DMS53 treated with DMSO at 0.1 percent for 48 hours (cell line): ENCODE results near the gene C1orf53.
"Not testable (repeated sequence)": the region's sequence is repeated elsewhere in the genome, so short reads cannot be mapped to it uniquely, and the experiment has no call there.

Experiments used
- DNase-seq: peaks from one replicate; lab custom pipeline; 2025; ENCODE audit not compliant: unreplicated experiment; lab: John Stamatoyannopoulos, UW

The C1orf53 gene

DNA sequence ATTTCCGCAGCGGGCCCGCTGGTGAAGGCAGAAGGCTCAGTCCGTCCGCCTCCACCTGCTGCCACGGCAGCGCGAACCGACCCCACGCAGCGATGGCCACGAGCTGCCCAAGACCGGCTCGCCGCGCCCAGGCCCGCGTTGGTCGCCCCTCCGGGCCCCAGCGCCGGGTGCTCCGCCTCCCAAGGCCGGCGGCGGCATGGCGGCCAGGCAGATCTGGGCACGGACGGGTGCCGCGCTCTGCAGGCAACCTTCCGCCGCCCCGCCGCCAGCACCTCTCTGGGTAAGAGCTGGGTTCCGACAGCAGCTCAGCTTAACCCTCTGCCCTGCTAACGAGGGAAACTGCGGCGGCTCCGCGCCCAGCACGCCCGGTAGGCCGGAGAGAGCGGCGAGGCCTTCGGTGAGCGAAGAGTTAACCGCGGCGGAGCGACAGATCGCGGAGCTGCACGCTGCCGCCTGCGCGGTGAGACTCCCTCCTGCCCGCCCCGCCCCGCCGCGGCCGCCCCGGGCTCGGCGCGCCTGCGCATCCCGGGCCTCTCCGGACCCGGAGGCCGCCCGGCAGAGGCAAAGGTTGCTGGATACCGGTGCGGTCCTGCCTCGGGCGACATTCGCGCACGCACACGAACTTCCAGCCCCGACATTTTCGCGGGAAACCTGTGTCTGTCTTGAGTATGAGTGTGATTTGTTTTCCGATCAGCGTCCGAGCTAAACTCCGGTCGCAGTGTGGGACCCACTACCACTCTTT lies at the start of gene C1orf53:
Gene C1orf53, plus strand, starts transcription at position 177 of the 742 bp plus-strand sequence. Its CDS starts 20 bp downstream, at position 197.
- DNase-seq, result peak; percentile 76

DNA sequence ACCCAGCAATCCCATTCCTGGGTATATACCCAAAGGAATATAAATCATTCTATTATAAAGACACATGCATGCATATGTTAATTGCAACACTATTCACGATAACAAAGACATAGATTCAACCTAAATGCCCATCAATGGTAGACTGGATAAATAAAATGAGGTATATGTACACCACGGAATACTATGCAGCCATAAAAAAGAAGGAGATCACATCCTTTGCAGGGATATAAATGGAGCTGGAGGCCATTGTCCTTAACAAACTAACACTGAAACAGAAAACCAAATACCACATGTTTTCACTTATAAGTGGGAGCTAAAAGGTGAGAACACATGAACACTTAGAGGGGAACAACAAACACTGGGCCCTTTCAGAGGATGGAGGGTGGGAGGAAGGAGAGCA lies 46.7 kb upstream of the C1orf53 start:
- DNase-seq, result not testable (repeated sequence)

DNA sequence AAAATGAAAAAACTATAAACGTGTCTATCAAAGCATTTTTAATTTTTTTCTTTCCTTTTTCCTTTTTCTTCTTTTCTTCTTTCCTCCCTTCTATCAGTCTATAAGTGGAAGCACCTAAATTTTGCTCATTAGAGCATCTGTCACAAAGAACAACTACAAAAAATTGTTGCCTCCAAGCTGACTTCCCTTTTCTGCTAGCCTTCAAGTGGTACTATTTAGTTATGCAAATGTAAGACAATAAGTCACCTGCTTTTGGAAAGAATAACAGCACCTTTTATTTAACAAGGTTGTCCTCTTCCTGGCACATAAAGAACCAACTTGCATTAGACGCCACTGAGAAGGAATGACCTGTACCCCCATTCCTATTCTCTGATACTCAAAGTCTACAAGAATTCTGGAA lies 45.0 kb upstream of the C1orf53 start:
- no peak for DNase-seq

DNA sequence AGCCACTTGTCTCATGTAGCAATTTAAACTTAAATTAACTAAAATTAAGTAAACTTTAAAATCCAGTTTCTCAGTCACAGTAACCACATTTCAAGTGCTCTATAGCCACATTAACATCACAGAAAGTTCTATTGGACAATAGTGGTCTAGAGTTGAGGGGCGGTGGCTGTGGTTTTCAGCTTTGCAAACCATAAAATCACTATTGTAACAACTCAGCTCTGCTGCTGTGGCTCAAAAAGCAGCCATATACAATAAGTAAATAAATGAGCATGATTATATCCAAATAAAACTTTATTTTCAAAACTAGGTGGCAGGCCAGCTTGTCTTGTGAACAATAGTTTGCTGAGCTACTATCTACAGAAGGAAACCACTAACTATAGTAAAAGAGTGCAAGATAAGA lies 43.4 kb upstream of the C1orf53 start:
- DNase-seq, result no peak

DNA sequence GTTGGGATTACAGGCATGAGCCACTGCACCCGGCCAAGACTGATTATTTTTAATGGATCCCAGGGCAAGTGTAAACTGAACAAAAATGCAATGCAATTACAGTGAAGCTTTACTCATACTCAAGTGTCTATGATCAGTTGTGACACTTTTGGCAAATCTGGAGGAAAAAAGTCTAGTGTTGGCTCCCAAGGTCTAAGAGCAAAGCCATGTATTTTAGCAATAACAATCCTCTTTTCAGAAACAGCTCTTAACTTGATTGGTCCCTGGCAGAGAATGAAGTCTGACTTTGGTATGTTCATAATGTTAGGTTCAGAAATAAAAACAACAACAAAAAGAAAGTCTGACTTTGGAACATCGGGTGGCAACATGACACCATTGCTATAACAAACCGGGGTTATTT lies 40.2 kb upstream of the C1orf53 start:
- DNase-seq, result no peak

DNA sequence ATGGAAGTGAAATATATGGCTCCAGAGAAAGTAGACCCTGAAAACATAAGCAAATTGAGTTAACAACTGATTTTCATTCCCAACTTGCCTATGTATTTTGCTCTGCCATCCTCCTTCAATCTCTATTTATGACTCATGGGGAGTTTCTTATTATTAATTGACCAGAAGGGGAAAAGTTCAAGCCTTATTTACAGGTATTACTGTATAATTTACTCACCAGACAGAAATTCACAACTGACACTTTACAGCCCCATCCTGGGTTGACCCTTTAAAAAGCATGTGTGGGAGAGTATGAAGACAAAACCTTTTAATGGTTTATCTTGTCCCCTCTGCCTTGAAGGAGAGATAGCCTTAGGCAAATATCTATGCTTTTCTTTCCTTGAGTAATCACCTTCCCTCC lies 39.8 kb upstream of the C1orf53 start:
- DNase-seq, result no peak

DNA sequence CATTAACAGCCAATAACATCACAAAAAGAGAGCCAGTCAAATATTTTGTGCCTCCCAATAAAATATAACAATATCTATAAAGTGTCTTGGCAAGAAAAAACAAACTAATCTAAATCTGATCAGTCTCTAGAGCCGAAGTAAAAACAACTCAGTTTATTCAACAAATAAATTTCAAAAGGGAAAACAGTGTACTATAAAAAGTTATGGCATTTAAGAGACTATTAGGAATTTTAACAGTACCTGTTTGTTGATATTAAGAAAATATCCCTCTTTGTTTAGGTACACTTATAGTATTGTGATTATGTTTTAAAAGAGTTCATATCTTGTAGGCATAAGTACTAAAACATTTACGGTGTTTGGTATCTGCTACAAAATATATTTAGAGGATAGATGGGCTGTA lies 36.6 kb upstream of the C1orf53 start:
- no peak for DNase-seq

DNA sequence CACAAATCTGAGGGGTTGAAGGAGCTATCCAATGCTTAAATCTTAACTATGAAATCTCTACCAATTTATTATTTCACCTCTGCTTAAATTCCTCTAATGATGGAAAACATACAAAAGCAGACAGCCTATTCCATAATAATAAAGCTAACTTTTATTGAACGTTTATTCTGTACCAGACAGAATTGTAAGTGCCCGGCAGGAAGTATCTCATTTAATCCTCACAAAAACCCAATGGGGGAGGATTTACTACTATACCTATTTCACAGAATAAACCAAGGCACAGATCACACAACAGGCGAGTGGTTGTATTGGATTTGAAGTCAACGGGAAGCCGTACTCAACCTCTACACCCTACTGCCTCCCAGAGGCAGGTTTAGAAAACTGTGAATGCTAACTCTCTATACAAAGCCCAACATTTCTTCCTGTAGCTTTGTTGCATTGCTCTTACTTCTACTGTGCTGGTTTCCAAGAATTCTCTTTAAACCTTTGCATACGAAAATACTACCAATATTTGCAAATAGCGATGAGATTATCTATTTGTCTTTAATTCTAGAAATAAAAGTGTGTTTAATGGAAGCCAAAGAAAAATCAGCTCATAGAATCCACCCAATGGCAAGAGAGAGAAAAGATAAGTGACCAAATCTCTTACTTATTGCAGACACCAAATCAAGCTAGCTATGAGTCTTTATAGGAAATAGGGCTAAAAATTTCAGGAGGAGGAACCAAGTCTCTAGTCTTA lies 33.5 kb upstream of the C1orf53 start:
- peak; percentile 73 for DNase-seq

DNA sequence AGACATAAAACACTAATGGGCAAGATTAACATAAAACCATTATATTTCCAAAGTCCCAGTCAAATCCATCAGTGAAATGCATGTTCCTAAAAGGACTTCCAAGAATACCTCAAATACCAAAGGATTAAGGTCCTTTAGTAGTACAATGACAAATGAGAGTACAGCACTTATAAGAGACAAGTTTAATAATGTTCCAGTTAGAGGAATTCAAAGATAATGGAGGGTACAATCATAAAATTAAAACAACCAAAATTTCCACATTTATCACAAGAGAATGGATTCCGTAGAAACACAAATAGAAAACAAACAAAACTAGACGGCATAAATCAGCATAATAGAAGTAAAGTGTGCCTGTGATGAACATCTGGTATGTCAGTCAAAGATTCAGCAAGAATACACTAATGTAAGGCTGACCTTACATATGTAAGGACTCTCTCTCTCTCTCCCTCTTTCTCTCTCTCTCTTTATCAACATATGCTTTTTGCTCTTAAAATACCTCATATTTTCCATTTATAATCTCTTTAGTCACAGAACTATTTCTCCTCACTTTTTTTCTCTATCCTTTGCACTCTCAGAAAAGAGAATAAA lies 32.8 kb upstream of the C1orf53 start:
- no peak for DNase-seq

DNA sequence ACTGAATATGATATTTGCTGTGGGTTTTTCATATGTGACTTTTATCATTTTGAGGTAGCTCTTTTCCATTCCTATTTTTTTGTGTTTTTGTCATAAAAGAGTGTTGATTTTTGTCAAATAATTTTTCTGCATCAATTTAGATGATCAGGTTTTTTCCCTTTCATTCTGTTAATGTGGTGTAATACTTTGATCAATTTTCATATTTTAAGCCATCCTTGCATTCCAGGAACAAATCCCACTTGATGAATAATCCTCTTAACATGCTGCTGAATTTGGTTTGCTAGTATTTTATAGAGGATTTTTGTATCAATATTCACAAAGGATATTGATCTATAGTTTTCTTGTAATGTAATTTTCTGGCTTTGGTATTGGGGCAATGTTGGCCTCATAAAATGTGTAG lies 25.5 kb upstream of the C1orf53 start:
- no peak for DNase-seq

DNA sequence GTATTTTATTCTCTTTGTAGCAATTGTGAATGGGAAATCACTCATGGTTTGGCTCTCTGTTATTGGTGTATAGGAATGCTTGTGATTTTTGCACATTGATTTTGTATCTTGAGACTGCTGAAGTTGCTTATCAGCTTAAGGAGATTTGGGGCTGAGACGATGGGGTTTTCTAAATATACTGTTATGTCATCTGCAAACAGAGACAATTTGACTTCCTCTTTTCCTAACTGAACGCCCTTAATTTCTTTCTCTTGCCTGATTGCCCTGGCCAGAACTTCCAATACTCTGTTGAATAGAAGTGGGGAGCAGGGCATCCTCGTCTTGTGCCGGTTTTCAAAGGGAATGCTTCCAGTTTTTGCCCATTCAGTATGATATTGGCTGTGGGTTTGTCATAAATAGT lies 22.0 kb upstream of the C1orf53 start:
- DNase-seq, result not testable (repeated sequence)

DNA sequence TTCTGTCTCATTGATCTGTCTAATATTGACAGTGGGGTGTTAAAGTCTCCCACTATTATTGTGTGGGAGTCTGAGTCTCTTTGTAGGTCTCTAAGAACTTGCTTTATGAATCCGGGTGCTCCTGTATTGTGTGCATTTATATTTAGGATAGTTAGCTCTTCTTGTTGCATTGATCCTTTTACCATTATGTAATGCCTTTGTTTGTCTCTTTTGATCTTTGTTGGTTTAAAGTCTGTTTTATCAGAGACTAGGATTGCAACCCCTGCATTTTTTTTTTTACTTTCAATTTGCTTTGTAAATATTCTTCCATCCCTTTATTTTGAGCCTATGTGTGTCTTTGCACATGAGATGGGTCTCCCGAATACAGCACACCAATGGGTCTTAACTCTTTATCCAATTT lies 20.2 kb upstream of the C1orf53 start:
- not testable (repeated sequence) for DNase-seq

DNA sequence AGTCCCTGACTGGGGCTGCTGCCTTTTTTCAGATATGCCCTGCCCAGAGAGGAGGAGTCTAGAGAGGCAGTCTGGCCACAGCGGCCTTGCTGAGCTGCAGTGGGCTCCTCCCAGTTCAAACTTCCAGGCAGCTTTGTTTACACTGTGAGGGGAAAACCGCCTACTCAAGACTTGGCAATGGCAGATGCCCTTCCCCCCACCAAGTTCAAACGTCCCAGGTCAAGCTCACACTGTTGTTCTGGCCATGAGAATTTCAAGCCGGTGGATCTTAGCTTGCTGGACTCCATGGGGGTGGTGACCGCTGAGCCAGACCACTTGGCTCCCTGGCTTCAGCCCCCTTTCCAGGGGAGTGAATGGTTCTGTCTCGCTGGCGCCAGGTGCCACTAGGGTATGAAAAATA lies 18.3 kb upstream of the C1orf53 start:
- DNase-seq, result no peak

DNA sequence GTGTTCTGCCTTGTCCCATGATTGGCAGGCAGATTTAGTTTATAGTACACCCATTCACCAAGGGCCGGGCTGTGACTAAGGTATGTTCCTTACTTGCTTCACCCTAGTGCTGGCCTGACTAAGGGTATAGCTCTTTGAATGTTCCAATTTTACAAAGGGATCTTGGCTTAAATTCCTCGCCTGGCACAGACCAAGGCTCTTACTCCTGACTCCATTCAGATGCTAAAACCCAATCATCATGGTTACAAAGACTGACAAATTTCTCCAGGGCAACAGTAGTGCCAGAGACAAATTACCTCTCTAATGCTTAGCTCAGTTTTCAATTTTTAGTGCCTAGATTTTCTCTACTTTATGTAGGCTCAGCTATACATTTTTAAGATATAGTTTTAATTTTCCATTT lies 11.5 kb upstream of the C1orf53 start:
- no peak for DNase-seq

DNA sequence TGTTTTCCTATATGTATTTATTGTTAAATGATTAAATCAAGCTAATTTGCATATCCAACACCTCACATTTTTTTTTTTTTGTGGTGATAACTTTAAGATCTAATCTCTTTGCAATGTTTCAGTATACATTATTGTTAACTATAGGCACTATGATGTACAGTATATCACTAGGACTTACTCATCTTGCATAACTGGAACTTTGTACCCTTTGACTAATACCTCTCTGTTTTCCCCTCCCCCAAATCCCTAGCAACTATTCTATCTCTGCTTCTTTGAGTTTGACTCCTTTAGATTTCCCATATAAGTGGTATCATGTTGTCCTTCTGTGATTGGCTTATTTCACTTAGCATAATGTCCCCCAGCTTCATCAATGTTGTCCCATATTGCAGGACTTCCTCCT lies 9.7 kb upstream of the C1orf53 start:
- no peak for DNase-seq

DNA sequence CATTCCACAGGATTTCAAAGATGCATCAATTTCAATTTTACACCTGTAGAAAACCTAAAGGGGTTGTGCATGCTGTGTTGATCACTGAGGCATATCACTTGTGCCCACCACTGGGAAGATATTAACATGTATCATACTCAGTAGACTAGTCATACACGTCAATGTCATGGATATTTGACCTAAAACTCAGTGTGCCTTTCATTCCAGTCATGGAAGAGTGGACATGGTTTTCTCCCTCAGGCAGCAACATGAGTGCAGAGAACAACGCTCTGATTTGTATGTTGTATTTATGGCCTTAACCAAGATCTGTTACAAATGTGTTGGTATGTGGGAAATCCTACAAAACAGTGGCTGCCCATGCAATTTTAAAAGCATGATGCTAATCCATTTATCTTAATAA lies 6.1 kb upstream of the C1orf53 start:
- no peak for DNase-seq

DNA sequence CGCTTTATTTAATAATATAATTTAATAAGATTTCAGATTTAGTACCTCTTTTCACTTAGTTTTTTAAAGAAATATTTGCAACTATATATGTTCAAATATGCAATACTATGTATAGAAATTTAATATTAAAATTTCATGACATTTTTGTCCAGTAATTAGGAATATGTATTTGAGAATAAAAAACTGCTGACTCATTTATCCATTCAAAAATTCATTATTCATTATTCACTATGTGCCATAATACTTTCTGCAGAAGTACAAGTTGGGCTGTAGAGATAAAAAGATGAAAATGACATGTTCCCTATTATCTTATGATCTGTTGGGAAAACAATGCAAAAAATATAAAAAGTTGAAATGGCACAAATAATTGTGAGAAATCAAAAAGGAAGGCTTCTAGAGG lies 3.4 kb upstream of the C1orf53 start:
- no peak for DNase-seq

DNA sequence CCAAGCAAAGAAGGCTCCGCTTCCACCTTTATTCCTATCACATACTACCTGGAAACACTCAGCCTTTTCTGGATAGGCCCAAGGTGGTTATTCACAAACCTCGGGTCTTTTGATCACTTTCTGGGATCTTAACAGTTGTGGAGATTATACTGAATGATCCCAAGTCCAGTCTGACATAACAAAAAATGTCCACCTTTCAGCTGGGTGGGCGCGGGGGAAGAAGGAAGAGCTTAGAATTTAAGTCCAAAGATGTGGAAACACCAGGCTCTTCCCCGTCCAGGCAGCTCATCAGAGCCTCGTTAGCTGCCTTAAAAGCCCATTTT lies 338 bp upstream of the C1orf53 start:
- peak; percentile 36 for DNase-seq

DNA sequence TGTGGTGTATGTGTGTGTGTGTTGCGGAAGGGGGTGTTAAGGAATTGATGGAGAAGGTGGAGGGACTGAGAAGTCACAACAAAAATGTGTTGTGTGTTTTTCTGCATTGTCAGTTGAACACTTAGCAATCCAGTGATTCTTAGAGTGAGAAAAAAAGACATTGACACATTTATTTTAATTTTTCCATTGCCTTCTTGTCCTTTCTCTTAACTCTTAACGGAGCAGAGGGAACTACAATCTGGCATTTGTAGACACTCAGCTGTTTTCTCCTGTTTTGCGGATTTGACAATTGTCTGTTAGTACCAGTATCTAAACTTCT lies 725 bp downstream of the C1orf53 start:
- no peak for DNase-seq

DNA sequence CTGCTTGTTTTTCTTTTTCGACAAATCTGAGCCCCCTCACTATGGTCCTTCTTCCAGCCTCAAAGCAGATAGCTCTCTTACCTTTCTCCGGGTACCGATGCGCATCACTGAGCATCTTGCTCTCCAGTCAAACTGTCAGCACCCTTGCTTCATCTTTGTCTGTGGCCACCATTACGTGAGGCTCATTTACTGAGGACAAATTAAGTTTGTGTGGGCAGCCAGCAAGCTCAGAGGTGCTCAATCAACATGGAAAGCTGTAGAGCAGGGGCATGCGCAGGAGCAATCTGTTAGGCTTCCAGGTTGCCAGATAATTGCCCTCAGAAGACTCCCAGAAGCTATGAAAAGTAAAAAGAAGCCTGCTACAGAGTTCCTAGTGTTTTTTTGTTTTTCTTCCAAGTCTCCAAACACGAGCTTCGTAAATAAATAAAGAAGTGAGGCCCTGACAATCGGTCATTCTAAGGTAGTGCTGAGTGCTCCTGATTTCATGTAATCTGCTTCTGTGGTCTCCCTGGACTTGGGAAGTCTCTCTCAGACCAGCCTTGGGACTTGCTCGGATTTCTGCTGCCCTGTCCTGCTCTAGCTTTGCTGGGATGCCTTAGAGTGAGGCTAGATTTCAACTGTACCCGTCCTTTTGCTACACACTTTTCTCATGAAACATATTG lies 1.8 kb downstream of the C1orf53 start:
- DNase-seq, result no peak

DNA sequence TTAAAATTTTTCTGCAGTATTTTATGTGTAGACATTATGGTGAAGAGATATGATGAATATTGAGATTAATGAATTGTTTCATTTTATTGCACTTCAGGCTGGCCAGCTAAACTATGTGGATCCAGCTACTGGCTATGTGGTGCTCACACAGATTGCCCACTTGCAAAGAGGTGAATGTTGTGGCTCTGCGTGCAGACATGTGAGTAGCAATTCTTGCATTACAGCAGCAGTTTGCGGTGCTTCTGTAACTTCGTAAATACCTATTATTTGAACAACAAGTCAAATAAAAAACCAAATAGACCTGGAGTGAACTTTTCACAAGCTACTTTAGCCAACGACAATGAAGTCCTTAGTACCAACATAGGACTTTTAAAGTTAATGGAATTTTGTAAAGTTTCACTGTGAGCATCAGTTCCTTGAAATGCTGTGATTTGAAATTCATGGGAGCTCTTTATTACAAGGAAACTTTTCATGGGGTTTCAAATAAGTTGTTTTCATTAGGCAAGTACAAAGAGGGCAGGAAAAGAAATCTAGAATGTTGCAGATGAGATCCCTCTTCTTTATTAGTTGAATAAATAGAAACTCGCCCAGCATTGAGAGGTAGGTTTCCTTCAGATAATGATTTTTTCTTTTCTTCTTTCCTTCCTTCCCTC lies 3.4 kb downstream of the C1orf53 start:
- DNase-seq, result no peak
